Heart left ventricle (tissue), 16 donors: ENCODE results near the gene STPG1. TPM values are rescaled to one million over a fixed set of nuclear protein-coding genes. Genes with fewer than 3 reads are reported as not detected.
"Not testable (repeated sequence)": the region's sequence is repeated elsewhere in the genome, so short reads cannot be mapped to it uniquely, and the experiment has no call there.

Source experiments
- ATAC-seq, 4 donors: fragments of 200-7000 bp; cut with Tn5 transposase; one replicate each; pipeline ENCODE4 v1.9.1; 2020 to 2022; ENCODE audit warnings: moderate library complexity in 4 of 4, mild to moderate bottlenecking in 3 of 4, moderate number of reproducible peaks in 1 of 4
- DNase-seq, 5 donors: peaks; one replicate each; pipeline ENCODE4 v3.0.0-alpha.2; 2020
- H3K27ac ChIP-seq, 12 donors: fragments of 200-600 bp; sonication (generic) in 4 of 12; one replicate each; pipeline versions ENCODE4 v1.5.0 to v1.8.0; 2016 to 2022; ENCODE audit warnings: mild to moderate bottlenecking in 2 of 12
- H3K27me3 ChIP-seq, 9 donors: fragments of 200-600 bp; sonication (generic) in 2 of 9; one replicate each; pipeline versions ENCODE4 v1.5.1 to v1.8.0; 2016 to 2022; ENCODE audit warnings: mild to moderate bottlenecking in 3 of 9
- H3K36me3 ChIP-seq, 9 donors: fragments of 200-600 bp; sonication (generic) in 2 of 9; one replicate each; pipeline versions ENCODE4 v1.5.0 to v1.8.0; 2018 to 2022; ENCODE audit warnings: mild to moderate bottlenecking in 2 of 9
- H3K4me1 ChIP-seq, 12 donors: fragments of 200-600 bp; sonication (generic) in 4 of 12; one replicate each; pipeline versions ENCODE4 v1.5.0 to v1.8.0; 2016 to 2022; ENCODE audit warnings: mild to moderate bottlenecking in 3 of 12
- H3K4me3 ChIP-seq, 12 donors: fragments of 200-600 bp; sonication (generic) in 4 of 12; one replicate each; pipeline versions ENCODE4 v1.5.0 to v1.8.0; 2017 to 2022; ENCODE audit warnings: mild to moderate bottlenecking in 9 of 12, moderate library complexity in 4 of 12
- H3K9me3 ChIP-seq, 12 donors: fragments of 200-600 bp; sonication (generic) in 4 of 12; one replicate each; pipeline versions ENCODE4 v1.5.0 to v1.8.0; 2016 to 2022; ENCODE audit warnings: mild to moderate bottlenecking in 1 of 12
- POLR2A ChIP-seq, 2 donors: fragments of 450-650 bp; IDR thresholded peaks; one replicate each; pipeline ENCODE4 v1.6.1; 2017; ENCODE audit warnings: antibody characterized with exemption in 2 of 2, mild to moderate bottlenecking in 2 of 2, moderate library complexity in 2 of 2
- WGBS, 4 donors: extraction: QIAGEN DNeasy Blood & Tissue Kit in 2 of 4; methylation state at CpG; one replicate each; pipeline versions ENCODE4 v1.1.5 to v1.1.7; 2013 to 2018; 5-methylcytosine and 5-hydroxymethylcytosine counted together
- intact Hi-C, 10 donors: fragments of 100-400 bp; cut with DNase I; formaldehyde crosslinking; loops; one replicate each; pipeline versions ENCODE4 v1.11.1 to v1.14.2; 2022
- polyA plus RNA-seq, 2 donors: library from polyadenylated mRNA; stranded (reverse); fragments of 200-250 nt; gene quantifications; one replicate each; pipeline ENCODE4 v1.2.3, GENCODE V29; 2013
- total RNA-seq, 9 donors: library from RNA; depleted of rRNA in 2 of 9; stranded (reverse); fragments of >200 nt in 2 of 9; fragmentation: NEBNext Ultra II Directional in 3 of 9; extraction: Animal tissue kit (Norgen Biotek cat#: 25700) in 3 of 9; gene quantifications; one replicate each; pipeline versions ENCODE4 v1.1.0 to v1.2.4, GENCODE V29; 2016 to 2023
- TF ChIP-seq, protein P1 (sequence below), 12 donors: fragments of 200-600 bp; sonication (generic) in 4 of 12; IDR thresholded peaks; one replicate each; pipeline versions ENCODE4 v1.5.0 to v1.8.0; 2018 to 2022; ENCODE audit warnings: antibody characterized with exemption in 12 of 12, mild to moderate bottlenecking in 5 of 12
- donor health status: ischemic (EF 13 %, LVEDD 7.1; RV severe dilation, severe dysfunction).
- donor health status: healthy with polysubstance abuse.
- donor health status: DM: no; HTN: yes; CAD: no.
- donor health status: DM: no; HTN: no; CAD: no.
- donor health status: ischemic (EF 25% LVEDD 6.9; RV normal size, moderate dysfunction).
- donor health status: ischemic (EF 25% LVEDD 5.7; RV mildly dilated, moderate dysfunction).
- donor health status: healthy.
- donor health status: DM: yes; HTN: yes; CAD: no.
- donor health status: ischemic (EF 35%, LVEDD 5.7; RV mildly dilated, moderate dysfunction).
- donor health status: nonischemic (EF 11% LVEDD 7.7; RV severe dilation, severe dysfunction).
- donor health status: DM: yes; HTN: yes; CAD: no.
- donor health status: PGD.
- donor health status: ischemic (EF 29% LVEDD 5.4; RV normal size, mild dysfunction).
- donor health status: nonischemic (EF 23%, LVEDD 6.1; RV moderate dilation, normal function).

The STPG1 gene
- total and polyA plus RNA-seq, 11 donors = 3.8 to 6.9 (median 4.8) TPM

DNA sequence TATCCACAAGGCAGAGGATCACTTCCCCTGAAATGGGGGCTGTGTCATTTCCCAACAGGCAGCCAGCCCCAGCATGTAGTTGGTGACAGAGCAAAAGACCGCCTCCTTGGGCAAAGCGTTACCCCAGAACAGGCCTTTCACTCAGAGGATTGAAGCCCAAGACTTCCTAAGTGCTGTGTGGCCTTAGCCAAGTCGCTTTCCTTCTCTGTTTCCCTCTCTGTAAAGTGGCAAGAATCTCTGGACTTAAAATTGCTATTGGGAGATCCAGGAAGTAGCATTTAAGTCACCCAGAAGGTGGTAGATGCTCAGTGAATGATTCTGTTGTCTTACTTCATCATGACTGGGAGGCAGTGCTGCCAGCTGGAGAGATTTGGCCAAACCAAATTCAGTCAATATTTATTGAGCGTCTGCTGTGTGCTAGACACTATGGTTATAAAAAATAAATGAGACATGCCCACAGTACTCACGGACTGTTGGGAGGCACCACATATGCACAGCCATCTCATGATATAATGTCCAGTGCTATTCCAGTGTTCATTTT is 37.3 kb upstream of the STPG1 start:
- intact Hi-C loops = no loop called here
- 94 to 97% (median 95%) methylated on average over 5 of the region's 5 CpGs for WGBS, 4 donors
- ATAC-seq = no peak

DNA sequence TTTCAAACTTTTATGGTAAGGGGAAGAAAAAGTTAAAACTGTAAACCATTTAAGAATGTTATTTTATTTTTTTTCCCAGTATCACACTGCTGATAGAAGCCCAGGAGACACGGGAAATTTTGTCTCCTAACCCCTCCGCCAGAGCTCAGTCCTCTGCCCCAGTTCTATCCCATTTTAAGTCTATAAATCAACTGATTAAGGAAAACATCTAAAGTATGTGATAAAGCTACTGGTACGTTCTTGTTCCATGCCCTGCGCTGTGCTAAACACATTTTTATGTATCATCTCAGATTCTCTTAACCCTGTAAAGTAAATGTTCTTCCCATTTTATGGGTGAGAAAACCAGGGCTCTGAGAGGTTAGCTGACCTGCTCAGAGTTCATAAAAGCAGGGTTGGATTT is 36.7 kb upstream of the STPG1 start:
- H3K36me3 ChIP-seq = peaks cover 0 to 55% (median 35%) of the 10 kb centered on the region in 9 donors
- H3K4me3 ChIP-seq = no peak overlapping the region
- no peak overlapping the region for H3K27ac ChIP-seq
- TF ChIP-seq, protein P1, sequence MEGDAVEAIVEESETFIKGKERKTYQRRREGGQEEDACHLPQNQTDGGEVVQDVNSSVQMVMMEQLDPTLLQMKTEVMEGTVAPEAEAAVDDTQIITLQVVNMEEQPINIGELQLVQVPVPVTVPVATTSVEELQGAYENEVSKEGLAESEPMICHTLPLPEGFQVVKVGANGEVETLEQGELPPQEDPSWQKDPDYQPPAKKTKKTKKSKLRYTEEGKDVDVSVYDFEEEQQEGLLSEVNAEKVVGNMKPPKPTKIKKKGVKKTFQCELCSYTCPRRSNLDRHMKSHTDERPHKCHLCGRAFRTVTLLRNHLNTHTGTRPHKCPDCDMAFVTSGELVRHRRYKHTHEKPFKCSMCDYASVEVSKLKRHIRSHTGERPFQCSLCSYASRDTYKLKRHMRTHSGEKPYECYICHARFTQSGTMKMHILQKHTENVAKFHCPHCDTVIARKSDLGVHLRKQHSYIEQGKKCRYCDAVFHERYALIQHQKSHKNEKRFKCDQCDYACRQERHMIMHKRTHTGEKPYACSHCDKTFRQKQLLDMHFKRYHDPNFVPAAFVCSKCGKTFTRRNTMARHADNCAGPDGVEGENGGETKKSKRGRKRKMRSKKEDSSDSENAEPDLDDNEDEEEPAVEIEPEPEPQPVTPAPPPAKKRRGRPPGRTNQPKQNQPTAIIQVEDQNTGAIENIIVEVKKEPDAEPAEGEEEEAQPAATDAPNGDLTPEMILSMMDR (IDR thresholded peaks at IDR 0.05) = no peak
- TF ChIP-seq POLR2A (IDR thresholded peaks at IDR 0.05) = no peak
- WGBS, 4 donors = 73 to 91% (median 89%) methylated on average over 4 of the region's 4 CpGs
- no peak for DNase-seq
- no peaks in the 10 kb centered on the region for H3K27me3 ChIP-seq
- H3K4me1 ChIP-seq = no peaks in the 10 kb centered on the region
- no peaks in the 10 kb centered on the region for H3K9me3 ChIP-seq
- ATAC-seq = no peak
- intact Hi-C loops = no loop called here

More for the DNA sequence above, 37.3 kb upstream of the STPG1 start:
- Histone ChIP-seq H3K36me3 (peaks cover 0 to 58% (median 41%) of the 10 kb centered on the region in 9 donors), H3K4me1 (no peaks in the 10 kb centered on the region), H3K4me3 (no peak overlapping the region), H3K27me3 (no peaks in the 10 kb centered on the region), H3K27ac (no peak overlapping the region), H3K9me3 (no peaks in the 10 kb centered on the region)
- TF ChIP-seq, protein P1 (IDR thresholded peaks at IDR 0.05) = no peak
- TF ChIP-seq POLR2A (IDR thresholded peaks at IDR 0.05) = no peak
- no peak for DNase-seq

DNA sequence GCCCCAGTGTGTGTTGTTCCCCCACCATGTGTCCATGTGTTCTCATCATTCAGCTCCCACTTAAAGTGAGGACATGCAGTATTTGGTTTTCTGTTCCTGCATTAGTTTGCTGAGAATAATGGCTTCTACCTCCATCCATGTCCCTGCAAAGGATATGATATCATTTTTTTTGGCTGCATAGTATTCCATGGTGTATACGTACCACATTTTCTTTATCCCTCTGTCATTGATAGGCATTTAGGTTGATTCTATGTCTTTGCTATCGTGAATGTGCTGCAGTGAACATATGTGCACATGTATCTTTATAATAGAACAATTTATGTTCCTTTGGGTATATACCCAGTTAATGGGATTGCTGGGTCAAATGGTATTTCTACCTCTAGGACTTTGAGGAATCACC is 32.9 kb upstream of the STPG1 start:
- ATAC-seq, H3K4me3 ChIP-seq, intact Hi-C loops, H3K27me3 ChIP-seq, H3K27ac ChIP-seq, DNase-seq, H3K9me3 ChIP-seq: not testable (repeated sequence)
- Histone ChIP-seq H3K4me1 (peaks cover 0 to 21% (median 2%) of the 10 kb centered on the region in 12 donors), H3K36me3 (peaks cover 0 to 41% (median 24%) of the 10 kb centered on the region in 9 donors)
- WGBS, 4 donors = 94 to 99% (median 98%) methylated on average over 2 of the region's 2 CpGs

DNA sequence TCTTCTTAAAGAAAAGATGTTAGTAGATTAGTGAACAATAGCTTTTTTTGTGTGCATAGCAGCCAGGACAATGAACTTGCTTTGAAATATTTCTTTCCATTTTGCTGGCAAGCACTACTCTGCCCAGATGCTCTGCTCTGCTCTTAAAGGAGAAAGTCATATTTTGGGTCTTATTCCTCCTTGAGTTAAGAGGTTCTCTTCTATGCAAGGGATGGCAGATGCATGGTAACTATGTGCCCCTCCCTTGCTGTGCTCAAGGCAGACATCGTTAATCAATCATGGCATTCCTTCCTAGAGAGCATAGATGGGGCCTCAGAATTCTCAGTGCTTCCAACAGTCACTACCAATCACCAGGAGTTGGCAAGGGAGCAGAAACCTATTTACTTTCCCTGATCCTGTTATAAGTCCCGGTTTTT is 29.7 kb upstream of the STPG1 start:
- intact Hi-C loops = no loop called here
- Histone ChIP-seq H3K36me3 (peaks cover 0 to 19% (median 2%) of the 10 kb centered on the region in 9 donors), H3K9me3 (no peaks in the 10 kb centered on the region), H3K27me3 (no peaks in the 10 kb centered on the region), H3K4me3 (no peak overlapping the region), H3K4me1 (peaks cover 0 to 31% (median 6%) of the 10 kb centered on the region in 12 donors), H3K27ac (peak overlapping the region in 3 of 12 donors; percentile 20 to 22 (median 22))
- 57 to 64% (median 60%) methylated on average over 2 of the region's 2 CpGs for WGBS, 4 donors
- ATAC-seq = no peak
- DNase-seq = no peak
- TF ChIP-seq POLR2A (IDR thresholded peaks at IDR 0.05) = no peak
- TF ChIP-seq, protein P1 (IDR thresholded peaks at IDR 0.05) = no peak

DNA sequence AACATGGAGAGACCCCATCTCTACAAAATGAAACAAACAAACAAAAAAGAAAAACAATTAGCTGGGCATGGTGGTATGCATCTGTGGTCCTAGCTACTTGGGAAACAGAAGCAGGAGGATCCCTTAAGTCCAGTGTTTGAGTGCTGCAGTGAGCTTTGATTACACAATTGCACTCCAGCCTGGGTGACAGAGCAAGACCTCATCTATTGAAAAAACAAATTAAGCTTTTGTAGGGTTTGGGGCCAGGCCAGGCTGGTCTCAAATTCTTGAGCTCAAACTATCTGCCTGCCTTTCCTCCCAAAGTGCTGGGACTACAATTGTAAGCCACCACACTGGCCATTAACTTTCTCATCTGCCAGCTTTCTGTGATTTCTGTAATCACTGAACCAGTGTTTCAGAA is 29.2 kb upstream of the STPG1 start:
- Histone ChIP-seq H3K27me3 (no peaks in the 10 kb centered on the region), H3K9me3 (no peaks in the 10 kb centered on the region), H3K4me3 (no peak overlapping the region), H3K36me3 (peaks cover 0 to 19% (median 2%) of the 10 kb centered on the region in 9 donors), H3K4me1 (peaks cover 0 to 36% (median 10%) of the 10 kb centered on the region in 12 donors), H3K27ac (peak overlapping the region in 2 of 12 donors; percentile 20 to 22)
- TF ChIP-seq POLR2A (IDR thresholded peaks at IDR 0.05) = no peak
- TF ChIP-seq, protein P1 (IDR thresholded peaks at IDR 0.05) = no peak
- no peak for ATAC-seq
- intact Hi-C loops = no loop called here
- DNase-seq = no peak
